HG03457 (cell line): Measurements from ENCODE around the gene BNIP1.

ENCODE experiments used
- ATAC-seq: cut with Tn5 transposase; IDR thresholded peaks from one replicate; pipeline ENCODE4 v1.9.1; 2021; ENCODE audit warnings: moderate number of reproducible peaks; ENCODE audit not compliant: unreplicated experiment

The BNIP1 gene

DNA sequence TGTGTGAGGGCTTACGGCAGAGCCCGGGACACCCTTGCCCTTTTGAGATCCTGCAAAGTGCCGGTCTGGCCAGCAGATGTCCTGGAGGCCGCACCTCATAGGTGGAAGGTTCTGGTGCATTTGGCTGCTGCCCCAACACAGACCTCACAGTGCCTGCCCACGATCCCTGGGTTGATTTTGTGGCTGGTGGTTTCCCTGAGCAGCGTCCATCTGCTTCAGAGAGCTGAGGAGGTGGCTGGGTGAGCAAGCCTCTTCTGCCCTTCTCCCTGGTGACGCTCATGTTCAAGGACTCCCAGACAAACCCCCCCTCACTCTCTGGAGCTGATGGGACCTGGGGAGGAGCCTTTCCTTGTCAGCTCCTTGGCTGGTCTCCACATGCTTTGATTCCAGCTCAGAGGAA lies 18.9 kb downstream of the BNIP1 start:
- ATAC-seq, result no peak

DNA sequence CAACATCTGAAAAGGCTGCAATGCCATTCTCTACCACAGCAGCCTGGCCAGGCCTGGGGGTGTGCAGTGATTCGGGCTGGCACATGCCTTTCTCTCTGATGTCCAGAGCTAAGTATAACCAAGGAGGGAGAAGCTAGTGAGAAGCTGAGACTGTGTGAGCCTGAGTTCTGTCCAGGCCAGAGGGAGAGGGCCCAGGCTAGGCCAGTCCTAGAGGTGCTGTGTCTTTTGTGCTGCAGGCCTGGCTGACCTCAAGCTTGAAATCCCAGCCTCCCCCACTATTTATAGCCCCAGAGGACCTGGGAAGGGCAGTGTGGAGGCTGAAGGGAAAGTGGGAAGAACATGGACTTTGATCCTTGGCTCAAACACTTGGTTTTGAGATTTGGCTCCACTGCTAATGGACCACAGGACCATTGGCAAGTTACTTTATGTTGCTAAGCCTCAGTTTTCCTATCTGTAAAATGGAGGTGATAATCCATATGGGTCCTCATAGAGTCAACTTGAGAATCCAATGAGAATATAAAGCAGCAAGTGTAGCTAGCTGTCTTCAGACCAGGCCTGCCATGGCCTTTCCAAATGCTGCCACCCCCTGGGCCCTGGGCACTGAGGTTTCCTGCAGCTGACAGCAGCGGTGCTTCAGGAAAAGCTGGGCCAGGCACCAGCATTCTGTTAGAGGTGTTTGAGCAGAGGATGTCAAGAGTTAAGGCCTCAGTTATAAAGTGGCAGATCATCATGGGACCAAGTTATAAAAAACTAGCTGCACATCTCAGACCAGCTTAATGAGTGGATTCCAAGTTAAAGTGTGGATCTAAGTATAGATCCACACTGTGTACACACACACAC lies 21.1 kb downstream of the BNIP1 start:
- ATAC-seq, result no peak

DNA sequence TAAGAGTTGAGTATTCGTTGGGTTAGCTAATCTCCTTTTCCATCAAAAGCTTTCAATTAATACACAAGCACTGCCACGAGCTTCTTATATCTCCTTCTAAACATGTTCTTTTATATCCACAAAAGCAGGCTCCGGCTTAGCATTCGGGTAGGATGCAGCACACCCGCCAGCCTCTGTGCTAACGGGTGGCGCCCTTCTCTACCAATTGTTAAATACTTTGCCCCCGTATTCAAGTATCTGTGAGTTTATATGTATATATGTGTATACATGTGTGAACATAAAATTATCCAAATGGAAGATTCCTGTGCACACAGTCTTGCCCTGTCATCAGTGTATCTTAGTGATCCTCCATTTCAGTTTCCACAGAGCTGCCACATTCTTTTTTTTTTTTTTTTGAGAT lies 27.8 kb downstream of the BNIP1 start:
- no peak for ATAC-seq

DNA sequence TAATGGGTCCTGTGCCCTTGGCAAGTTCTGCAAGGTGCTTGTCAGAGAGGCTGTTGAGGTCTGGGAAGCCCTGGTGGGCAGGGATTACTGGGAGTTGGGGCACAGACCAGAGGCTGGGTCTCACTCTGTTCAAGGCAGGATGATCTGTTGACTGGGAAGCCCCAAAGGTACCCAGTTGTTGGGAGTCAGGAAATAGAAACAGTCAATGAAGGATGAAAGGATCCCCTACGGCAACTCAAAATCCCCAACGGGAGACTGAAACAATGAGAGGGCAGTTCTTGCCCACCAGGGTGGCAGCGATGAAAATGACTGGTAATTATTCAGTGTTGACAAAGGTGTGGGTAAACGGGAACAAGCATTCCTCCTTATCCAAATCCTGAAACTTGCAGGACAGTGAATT lies 31.2 kb downstream of the BNIP1 start:
- no peak for ATAC-seq

DNA sequence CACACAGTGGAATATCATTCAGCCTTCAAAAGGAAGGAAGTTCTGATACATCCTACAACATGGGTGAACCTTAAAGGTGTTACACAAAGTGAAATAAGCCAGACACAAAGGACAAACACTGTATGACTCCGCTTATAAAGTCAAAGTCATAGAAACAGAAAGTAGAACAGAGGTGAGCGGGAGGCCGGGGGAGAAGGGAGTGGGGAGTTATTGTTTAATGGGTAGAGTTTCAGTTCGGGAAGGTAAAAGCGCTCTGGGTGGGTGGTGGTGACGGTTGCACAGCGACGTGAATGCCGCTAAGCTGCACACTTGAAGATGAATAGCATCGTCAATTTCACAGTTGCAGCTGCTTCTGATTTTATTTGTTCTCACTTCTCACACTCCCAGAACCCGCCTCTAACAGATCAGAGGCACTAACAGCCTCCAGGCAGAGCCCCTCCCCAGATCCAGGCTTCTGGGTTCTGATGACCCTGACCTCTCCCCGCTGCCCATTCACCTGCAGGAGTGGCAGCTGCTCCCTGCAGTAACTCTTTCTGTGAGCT lies 34.1 kb downstream of the BNIP1 start:
- ATAC-seq, result no peak

DNA sequence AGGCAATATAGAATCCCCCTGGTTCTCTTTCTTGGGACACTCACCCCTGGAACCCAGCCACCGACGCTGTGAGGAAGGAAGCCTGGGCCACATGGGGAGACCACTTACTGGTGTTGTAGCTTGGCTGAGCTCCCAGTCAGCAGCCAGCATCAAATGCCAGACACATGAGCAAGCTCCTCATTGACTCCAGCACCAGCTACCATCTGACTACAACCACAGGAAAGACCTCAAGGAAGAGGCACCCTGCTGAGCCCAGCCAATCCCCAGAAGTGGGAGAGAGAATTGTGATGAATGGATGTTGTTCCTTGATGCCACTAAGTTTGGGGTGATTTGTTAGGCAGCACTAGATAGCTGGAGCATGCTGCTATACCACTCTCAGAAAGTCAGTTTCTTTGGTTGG lies 36.0 kb downstream of the BNIP1 start:
- no peak for ATAC-seq

DNA sequence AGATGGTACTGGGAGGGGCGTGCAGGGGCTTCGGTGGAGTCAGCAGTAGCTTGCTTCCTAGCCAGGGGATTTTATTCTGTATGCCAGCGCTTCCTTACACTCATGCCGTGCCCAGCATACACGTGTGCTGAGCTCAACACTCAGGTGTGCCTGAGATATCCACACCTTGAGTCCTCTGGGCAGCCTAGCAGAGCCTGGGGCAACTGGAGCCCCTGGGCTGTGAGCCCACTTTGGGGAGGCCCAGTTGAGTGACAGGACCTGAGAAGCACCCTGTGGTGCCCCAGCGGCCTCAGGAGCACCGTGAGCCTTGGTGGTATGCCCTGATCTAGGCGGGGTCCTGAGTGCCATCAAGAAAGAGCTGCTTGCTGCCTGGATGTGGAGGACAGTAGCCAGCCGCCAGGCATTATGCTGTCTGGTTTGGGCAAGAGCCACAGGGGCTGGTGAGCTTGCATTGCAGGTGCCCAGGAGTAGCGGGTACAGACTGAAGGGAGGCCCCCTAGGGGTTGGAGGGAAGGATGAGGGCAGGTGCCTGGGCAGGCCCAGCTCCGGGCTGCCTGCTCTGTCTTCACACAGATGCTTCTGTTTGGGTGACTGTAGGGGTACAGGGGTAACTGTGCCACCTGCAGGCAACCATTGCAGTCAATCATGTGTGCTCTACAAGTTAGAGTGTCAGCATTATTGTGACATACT lies 42.9 kb downstream of the BNIP1 start:
- ATAC-seq, result no peak

DNA sequence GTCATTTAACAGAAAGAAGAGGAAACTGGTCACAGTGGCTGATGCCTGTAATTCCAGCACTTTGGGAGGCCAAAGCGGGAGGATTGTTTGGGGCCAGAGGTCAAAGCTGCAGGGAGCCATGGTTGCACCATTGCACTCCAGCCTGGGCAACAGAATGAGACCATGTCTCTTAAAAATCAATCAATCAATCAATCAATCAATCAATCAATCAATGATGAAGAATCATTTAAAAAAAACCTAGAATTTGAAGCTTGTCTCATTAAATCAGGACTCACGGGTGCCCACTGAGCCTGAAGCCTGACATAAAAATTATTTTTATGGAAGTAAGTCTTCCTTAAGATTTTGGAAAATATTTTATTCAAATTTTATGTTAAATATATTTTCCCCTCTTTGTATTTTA lies 43.9 kb downstream of the BNIP1 start:
- no peak for ATAC-seq

DNA sequence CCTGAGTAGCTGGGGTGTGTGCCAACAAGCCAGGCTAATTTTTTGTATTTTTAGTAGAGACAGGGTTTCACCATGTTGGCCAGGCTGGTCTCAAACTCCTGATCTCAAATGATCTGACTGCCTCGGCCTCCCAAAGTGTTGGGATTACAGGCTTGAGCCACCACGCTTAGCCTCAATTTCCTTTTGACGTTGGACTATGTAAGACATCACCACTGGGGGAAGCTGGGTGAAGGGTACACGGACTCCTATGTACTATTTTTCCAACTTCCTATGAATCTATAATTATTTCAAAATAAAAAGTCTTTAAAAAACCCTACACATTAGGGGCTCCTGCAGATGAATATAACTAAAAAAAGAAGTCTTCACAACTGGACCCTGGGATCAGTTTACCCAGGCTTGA lies 46.7 kb downstream of the BNIP1 start:
- no peak for ATAC-seq

DNA sequence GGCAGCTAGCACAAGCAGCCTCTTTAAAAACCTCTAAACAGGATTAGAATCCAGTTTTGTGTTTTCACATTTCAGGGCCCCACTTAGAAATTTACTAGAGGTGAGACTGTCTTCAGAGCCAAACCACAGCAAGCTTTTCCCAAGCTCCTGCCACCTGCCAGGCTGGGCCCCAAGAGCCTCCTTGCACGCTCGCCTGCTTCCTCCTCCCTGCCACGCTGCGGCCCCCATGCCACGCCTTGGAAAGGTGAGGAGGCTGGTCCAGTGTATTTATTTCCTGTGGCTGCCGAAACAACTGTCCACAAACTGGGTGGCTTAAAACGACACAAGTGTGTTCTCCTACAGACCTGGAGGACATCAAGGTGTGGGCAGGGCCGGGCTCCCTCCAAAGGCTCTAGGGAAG lies 47.2 kb downstream of the BNIP1 start:
- no peak for ATAC-seq

DNA sequence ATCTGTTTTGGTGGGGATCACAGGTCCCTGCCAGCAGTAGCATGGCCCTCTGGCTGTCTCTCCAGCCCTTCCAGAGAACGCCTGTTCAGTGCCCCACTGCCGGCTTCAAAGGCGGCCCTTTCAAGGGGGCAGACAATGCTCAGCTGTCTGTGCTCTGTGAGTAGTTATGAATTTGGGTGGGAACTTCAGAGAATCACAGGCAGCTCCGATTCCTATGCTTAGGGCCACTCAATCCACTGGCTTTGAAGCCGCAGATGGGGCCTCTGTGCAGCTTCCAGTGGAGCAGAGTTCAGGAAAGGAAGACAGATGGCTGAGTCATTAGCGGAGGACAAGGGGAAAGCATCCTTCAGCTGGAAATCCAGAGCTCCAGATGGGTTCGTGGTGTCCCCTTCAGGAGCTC lies 48.2 kb downstream of the BNIP1 start:
- ATAC-seq, result no peak

DNA sequence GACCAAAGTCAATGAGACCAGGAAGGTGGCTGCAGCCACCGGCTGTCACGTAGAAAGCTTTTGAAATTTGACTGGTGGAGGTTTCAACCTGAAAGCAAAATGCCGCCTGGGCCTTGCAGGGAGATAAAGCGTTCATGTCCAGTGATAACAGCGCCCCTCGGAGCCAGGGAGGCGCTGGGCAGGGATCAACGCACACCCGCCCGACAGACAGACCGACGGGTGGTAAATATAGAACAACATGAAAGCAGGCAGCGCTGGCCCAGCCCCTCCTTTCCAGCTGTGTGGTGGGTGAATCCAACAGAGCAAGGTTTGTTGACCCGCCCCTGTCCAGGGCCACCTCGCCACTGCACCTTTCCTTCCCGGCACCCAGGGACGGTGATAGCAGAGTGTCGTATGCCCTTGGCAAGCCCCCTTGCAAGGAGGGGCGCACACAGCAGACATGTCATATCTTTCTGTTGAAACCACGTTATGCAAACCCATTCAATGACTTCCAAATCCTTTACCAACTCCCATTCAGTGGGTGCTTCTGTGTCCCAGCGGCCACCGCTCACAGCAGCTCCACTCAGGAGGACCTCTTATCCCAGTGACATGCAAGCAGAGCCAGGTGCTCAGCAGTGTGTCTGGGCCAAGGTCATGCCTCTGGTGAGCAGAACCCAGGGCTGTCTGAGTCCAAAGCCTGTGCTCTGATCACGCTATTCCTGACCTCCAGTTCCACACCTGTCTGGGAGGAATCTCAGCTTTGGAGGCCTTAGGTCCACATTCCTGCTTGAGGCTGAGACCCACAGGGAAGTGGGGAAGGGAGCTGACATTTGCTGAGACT lies 52.0 kb downstream of the BNIP1 start:
- no peak for ATAC-seq

DNA sequence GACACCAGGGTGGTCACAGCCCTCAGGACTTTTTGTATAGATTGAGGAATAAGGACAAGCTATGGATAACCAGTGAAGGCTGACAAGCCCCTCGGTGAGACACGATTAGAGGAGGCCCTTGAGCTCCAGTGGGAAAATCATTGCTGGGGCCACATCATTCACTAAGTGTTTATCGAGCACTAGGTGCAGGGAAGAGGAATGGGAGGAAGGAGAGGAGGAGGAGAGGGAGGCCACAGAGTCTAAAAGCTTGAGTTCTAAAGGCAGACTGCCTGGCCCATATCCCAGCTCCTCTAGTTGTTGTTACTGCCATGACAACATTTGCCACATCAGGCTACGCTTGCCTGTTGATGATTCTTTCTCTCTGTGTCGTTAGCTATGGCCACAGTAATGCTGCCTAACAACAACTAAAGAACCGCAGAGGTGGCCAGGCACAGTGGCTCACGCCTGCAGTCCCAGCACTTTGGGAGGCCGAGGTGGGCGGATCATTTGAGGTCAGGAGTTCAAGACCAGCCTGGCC lies 53.1 kb downstream of the BNIP1 start:
- no peak for ATAC-seq

DNA sequence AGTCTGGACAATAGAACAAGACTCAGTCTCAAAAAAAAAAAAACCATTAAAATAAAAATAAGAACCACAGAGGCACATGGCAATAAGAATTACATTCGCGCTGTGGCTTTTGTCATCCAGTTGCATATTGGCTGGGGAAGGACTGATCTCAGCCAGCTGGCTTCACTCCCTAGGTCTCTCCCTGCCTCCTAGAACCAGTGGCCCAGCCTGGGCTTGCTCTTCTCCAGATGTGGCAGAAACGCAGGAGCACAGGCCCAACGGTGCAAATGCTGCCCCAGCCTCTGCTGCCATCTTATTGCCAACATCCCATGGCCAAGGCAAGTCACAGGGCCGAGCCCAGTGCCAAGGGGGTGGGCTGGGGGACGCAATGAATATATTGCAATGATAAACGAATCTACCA lies 53.7 kb downstream of the BNIP1 start:
- ATAC-seq, result no peak

DNA sequence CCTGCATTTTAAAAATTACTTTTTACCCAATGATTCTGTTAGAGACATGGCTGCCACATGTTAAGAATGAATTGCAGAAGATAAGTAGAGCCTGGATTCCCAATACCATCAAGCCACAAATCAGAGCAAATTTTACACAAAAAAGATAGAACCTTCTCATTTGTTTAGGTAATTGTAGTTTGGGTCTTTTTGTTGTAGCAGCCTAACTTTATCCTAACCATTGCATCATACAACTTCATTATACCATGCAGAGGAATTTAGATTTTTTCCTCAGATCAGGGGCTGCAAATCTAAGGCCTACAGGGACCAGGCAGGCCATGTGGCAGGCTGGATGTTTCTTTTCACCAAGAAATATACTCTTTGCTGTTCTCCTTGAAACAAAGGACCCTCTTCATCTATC lies 56.0 kb downstream of the BNIP1 start:
- ATAC-seq, result no peak

DNA sequence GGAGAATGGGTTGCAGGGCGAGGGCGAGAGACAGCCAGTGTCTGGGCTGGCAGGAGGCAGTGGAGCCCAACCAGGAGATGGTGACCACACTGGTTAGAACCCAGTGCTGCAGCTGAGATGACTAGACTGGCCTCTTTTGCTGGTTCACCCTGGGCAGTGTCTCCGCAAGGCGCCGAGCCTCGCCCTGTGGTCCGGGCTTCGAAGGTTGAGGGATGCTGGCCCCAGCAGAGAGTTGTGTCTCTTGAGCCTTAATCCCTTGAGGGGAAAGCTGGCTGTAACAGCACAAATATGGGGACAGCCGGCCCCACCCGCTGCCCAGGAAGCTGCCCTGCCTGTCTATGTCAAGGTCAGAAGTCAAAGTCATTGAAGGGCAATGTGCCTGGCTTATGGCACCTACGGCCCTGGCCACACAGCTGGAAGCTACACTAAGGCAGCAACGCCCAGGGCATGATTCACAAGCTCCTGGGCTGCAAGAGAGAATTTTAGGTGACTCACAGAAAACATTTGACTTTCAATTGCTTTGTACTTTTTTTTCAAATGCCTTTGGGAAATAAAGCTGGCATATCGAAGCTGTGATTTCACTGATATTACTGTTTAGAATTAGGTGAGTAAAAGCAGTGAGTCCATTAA lies 57.4 kb downstream of the BNIP1 start:
- ATAC-seq, result no peak

DNA sequence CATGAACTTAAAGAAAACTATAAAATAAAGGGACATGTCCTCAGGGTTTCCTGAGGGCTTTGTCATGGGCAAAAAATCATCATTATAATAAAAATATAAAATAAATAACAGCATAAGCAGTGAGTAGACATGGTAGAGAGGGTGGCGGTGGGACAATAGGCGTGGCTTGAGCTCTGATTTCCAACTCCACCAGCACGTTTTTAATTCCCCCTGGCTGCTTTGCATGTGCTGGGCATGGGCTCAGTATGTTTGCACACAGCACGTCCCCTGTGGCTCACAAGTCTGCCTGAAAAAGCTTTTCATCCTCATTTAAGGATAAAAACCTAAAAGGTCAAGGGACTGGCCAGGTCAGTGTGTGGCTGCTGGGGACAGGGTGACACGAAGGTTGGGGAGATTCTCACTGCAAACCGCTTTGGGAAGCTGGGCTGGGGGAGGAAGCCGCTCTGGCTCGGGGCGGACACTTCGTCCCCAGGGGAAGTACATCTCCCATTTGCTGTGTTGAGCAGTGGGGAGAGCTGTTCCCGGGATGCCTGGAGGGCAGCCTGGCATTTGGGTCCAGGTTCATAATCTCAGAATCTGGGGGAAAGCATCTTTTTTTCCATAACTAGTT lies 58.0 kb downstream of the BNIP1 start:
- ATAC-seq, result no peak

DNA sequence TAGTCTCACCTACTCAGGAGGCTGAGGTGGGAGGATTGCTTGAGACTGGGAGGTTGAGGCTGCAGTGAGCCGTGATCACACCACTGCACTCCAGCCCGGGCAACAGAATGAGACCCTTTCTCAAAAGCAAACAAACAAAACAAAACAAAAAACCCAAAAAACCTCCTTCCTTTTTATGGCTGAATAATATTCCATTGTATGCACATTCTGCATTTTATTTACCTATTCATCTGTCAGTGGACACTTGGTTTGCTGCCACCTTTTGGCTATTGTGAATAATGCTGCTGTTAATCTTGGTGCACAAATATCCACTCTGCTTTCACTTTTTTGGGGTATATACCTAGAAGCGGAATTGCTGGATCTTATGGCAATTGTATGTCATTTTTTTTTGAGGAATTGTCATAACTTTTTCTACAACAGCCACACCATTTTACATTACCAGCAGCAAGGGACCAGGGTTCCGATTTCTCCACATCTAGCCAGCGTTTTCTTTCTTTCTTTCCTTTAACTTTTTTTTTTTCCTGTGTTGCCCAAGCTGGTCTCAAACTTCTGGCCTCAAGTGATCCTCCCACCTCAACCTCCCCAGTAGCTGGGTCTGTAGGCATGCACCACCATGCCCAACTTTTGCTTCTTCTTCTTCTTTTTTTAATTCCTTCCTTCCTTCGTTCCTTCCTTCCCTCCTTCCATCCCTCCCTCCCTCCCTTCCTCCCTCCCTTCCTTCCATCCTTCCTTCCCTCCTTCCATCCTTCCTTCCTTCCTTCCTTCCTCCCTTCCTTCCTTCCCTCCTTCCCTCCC lies 60.1 kb downstream of the BNIP1 start:
- ATAC-seq, result no peak

DNA sequence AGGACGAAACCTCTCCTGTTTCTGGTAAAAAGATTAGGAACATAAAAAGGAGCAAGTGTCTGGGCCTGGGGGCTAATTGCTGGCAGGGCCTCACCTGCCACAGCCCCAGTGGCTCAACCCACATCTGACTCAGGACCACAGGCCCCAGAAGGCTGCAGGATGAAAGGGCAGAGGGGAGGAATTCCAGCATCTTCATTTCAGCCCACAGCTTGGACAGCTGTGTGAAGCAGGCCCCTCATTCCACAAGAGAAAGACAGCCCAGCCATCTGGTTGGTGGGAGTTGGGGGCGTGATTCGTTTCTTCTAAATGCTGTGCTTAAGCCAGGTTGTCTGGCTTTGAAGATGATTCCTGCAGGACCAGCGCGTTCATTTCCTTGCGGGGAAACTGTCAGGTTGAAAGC lies 61.6 kb downstream of the BNIP1 start:
- no peak for ATAC-seq

DNA sequence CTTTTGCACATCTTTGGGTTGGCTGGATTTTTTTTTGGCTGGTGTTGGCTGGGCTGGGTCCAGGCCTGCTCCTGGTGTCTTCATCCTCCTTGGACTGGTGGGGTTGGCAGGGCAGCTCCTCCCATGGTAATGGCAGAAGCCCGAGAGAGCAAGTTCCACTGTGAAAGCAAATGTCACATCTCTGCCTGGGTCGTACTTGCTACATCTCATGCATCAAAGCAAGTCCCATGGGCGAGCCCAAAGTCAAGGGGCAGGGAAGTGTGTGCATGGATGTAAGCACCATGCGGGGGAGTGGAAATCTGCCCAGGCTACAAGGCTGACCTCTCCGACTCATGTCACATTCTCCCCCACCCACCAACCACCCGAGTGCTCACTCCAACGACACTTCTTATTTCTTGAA lies 64.0 kb downstream of the BNIP1 start:
- ATAC-seq, result no peak
